GM19455 (cell line): ENCODE results near the gene ABCA3.

ENCODE experiments used
- ATAC-seq: cut with Tn5 transposase; IDR thresholded peaks from one replicate; pipeline ENCODE4 v1.9.1; 2021; ENCODE audit not compliant: unreplicated experiment

Gene ABCA3

DNA sequence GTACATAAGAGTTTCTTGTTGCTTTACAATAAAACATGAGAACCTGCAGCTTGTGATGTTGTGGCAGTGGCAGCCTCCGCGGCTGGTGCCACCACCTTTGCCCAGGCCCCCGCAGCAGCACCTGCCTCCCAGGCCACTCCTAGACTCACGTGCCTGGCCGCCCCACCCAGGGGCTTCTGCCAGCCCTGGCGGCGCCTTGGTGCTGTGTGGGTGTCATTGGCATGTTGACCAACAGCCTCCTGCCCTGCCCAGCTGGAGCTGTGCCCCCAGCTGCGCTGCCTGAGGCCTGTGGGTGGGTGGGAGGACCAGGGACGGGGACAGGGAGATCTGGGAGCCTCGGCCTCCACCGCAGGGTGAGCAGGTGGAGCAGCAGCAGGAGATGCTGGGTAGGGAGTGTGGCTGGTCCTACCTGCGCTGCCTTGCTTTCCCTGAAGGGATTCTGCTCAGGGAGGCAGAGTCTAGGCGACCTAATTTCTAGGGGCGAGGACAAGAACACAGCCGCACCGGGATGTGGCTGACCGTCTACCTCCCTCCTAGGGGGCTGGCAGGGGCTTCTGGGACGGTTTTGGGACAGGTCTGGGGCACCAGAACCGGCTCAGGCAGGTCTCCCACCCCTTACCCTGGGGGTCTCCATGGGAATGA lies 104.7 kb downstream of the ABCA3 start:
- ATAC-seq = no peak

DNA sequence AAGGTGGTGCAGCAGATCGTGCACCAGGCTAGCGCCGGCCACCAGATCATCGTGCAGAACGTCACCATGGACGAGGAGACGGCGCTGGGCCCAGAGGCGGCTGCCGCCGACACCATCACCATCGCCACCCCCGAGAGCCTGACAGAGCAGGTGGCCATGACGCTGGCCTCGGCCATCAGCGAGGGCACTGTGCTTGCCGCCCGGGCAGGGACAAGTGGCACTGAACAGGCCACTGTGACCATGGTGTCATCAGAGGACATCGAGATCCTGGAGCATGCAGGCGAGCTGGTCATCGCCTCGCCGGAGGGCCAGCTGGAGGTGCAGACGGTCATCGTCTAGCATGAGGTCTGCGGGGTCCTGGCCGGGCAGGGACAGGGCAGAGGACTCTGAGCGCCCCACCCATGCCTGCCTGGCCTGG lies 105.3 kb downstream of the ABCA3 start:
- no peak for ATAC-seq

DNA sequence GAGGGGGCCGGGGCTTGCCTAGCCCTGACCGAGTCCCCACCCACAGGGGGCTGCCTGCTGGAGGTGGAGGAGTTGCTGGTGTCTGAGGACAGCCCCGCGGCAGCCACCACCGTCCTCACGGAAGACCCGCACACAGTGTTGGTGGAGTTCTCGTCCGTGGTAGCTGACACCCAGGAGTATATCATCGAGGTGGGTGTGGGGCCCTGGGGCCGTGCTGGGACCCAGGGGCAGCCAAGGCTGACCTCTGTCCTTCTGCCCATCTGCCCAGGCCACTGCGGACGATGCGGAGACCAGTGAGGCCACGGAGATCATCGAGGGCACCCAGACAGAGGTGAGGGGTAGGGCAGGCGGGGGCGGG lies 105.7 kb downstream of the ABCA3 start:
- ATAC-seq = no peak

DNA sequence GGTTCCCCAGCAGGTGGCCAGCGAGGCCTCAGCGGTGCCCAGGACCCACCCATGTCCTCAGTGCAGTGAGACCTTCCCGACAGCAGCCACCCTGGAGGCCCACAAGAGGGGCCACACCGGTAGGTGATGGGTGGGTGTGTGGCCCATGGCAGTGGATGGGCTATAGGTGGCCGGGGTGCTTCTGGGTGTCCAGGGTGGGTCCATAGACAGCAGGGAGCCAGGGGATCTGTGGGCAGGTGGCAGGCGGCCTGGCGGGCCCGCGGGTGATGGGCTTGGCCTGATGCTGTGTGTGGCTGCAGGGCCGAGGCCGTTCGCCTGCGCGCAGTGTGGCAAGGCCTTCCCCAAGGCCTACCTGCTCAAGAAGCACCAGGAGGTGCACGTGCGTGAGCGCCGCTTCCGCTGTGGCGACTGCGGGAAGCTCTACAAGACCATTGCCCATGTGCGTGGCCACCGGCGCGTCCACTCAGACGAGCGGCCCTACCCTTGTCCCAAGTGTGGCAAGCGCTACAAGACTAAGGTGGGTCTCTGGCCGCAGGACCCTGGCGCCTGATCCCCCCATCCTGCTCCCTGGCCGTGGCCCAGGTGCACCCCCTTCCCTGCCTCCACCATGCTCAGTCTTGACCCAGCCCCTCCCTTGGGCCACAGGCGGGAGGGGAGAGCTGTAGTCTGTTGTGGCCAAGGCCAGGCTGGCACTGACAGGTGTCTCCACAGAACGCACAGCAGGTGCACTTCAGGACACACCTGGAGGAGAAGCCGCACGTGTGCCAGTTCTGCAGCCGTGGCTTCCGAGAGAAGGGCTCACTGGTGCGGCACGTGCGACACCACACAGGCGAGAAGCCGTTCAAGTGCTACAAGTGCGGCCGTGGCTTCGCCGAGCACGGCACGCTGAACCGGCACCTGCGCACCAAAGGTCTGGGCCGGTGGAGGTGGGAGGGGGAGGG lies 106.4 kb downstream of the ABCA3 start:
- ATAC-seq = no peak

DNA sequence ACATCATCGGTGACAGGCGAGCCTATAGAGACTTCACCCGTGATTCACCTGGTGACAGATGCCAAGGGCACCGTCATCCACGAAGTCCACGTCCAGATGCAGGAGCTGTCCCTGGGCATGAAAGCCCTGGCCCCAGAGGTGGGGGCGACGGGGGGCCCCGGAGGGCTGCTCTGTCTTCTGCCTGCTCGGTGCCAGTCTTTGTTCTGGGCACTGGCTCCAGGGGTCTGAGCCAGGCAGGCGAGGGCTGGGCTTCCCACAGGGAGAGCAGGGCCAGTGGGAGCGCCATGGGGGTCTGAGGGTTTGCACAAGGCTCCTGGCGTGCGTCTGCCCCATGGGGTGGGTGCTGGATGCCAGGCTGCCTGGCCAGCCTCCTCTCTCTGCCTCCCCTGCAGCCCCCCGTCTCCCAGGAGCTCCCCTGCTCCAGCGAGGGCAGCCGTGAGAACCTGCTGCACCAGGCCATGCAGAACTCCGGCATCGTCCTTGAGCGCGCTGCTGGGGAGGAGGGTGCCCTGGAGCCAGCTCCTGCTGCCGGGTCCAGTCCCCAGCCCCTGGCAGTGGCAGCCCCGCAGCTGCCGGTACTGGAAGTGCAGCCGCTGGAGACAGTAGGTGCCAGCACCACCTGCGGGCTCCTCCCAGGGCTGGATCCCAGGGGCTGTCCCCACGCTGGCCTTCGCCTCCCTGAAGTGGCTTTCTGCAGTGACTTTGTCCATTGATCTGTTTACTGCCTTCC lies 107.3 kb downstream of the ABCA3 start:
- no peak for ATAC-seq

DNA sequence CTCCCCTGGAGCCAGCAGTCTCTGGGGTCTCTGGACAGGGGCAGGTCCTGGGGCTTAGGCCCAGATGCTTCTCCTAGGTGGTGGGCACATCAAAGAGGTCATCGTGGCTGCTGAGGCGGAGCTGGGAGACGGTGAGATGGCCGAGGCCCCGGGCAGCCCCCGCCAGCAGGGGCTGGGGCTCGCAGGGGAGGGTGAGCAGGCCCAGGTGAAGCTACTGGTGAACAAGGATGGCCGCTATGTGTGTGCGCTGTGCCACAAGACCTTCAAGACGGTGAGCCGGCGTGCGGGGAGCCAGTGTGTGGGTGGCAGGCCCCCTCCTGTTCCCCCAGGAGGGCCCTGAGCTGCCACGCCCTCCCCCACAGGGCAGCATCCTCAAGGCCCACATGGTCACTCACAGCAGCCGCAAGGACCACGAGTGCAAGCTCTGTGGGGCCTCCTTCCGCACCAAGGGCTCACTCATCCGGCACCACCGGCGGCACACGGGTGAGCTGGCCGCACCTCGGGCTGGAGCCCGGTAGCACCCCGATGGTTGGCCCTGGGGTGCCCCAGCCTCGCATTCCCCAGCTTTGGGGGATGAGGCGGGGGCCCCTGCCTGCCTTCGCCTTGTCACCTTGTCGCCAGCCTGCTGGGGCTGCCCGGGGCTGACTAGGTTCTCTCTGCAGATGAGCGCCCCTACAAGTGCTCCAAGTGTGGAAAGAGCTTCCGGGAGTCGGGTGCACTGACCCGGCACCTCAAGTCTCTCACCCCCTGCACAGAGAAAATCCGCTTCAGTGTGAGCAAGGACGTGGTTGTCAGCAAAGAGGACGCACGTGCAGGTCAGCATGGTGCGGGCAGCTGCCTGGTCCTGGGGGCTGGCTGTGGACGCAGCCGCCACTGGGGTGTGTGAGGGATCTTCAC lies 108.2 kb downstream of the ABCA3 start:
- ATAC-seq = no peak

DNA sequence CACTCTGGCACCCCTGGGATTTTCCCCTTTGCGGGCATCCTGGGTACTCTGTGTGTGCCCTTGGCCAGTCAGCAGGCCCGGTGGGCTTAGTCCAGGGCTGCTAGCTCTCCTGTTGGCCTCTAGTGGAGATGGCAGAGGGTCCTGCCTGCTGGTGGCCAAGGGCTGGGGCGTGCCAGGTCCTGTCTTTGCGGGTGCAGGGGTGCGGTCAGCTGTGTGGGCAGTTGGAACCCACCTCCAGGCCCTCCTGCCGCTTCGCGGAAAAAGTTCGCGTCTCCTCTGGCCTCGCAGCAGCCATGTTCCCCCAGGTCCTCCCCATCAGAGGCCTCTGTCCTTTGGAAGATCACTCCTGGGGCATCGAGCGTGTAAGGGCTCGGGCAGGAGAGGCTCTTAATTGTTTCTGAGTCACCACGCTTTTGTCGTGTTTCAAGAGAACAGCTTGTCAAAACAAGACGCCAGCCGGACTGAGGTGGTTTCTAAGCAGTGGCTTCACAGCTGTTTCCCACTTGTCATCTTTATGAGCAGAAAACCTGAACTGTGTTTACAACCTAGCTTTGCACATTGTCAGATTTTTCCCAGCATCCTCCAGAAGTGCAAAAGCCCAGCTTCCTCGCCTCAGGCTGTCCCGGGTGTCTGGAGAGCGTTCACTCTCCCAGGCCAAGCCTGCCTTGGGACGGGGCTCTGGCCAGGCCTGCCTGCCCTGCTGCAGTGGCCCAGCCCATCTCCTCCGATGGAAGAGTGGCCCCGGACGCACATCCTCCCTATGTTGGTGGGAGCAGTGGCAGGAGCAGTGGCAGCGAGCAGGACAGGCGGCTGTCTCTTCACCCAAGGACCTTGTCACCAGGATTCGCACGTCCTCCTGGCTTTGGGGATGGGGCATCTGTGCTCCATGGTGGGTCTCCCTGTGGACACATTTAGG lies 109.3 kb downstream of the ABCA3 start:
- no peak for ATAC-seq

DNA sequence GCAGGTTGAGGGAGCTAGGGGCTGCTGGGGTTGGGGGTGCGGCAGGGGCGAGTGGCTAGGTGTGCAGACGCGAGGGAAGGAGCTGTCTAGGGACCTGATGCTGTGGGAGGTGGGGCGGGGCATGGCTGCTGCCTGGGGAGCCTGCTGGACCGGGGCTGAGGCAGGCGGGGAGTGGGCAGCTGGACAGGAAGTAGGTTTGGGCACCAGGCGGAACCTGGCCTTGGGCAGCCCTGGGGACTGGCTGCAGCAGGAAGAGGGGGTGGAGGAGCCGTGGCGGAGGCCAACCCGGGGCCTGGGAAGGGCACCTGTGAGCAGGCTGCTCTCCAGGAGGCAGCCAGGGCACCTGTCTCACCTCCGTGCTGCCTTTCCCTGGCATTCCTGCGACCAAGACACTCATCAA lies 110.2 kb downstream of the ABCA3 start:
- ATAC-seq = no peak

DNA sequence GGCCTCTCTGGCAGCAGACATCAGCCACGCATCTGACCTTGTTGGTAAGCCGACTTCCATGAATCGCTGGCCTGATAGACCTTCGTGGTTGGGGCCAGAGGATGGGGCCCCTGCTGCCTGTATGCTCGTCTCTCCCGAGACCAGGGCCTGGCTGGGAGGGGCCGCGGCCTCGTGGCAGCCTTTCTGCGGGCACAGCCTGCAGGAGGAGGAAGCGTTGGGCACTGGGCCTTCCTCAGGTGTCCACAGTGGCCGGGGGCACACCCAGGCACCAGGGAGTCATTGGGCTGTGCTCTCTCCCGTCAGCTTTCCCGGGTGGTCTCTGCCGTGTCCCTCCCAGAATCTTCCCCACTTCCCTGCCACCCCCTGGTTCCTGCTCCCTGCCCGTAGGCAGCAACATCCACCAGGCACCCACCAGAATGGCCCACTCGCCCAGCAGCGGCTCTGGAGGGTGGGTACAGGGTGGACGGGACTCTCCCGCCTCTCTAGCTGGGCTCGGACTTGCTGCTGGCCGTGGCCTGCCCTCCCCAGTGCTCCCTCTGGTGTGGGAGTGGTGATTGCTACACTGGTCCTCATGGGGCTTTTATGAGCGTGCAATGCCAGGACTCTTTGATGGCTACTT lies 110.8 kb downstream of the ABCA3 start:
- ATAC-seq = no peak

DNA sequence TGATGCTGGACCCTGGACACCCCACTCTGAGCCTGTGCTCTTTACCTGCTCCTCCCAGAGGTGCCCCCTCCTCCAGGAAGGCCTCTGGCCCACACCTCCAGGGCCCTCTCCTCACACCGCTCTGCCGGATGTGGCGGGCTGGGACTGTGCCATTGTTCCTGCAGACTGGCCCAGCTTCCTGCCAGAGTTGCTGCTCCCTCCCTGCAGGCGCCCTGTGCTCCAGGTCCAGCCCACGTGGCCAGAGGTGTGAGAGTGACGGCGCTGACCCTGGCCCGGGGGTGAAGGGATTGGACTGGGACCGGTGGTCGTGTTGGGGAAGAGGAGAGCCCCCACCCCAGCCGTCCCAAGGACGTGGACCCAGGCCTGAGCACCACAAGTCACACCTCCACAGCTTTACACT lies 111.4 kb downstream of the ABCA3 start:
- no peak for ATAC-seq

DNA sequence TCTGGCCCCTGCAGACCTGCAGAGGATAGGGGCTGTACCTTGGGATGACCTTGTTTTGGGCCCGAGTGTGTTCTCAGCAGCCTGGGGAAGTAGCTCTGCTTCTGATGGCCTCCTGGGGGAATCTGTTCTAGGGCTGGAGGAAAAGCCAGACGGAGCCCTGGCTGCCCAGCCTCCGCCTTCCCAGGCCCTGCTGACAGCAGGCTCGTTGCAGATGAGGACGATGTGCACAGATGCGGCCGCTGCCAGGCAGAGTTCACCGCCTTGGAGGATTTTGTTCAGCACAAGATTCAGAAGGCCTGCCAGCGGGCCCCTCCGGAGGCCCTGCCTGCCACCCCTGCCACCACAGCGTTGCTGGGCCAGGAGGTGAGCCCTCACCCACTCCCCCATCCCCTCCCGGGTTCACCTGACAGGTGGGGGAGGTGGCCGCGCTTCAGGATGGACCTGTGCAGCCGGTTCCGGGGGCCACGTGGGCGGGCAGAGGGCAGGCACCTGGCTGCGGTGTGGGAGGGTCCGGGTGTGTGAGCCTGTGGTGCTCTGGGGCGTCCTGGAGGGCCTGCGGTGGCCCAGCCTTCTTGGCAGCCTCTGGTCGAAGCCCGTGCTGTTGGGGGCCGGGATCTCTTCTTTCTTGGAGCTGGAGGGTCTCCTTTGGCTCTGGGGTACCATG lies 112.2 kb downstream of the ABCA3 start:
- no peak for ATAC-seq

DNA sequence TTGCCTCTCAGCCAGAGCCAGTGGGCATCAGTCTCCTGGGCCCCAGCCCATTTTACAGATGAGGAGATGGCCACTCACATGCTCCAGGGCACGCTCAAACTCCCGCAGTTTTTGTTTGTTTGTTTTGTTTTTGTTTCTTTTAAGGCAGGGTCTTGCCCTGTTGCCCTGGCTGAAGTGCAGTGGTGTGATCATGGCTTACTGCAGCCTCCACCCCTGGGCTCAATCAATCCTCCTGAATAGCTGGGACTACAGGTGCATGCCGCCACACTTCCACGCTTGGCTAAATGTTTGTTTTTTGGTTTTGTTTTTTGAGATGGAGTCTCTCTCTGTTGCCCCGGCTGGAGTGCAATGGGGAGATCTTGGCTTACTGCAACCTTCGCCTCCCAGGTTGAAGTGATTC lies 113.6 kb downstream of the ABCA3 start:
- no peak for ATAC-seq

DNA sequence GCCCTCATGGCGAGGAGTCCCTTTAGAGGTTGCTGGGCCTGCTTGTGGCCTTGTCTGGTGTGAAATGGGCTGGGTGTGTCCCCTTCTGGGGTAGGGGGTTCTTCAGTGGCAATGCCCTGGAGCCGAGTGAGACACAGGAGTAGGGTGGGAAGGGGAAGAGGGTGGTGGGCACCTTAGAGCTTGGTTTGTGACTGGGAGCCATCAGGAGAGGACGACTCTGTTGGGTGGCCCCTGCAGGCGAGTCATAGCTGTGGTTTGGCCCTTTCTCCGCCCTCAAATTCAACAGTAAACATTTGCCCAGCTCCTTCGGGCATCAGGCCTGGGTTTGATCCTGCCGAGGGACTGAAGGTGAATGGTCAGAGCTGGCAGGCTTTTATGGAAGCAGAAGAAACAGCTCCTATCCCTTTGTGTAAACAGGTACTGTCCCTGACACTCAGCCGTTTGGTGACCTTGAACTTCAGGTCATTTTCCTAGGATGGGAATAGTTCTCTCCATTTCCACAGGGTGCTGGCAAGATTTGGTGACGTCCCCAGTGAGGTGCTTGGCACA lies 114.2 kb downstream of the ABCA3 start:
- no peak for ATAC-seq
